Left colon (tissue), 2 donors: Measurements from ENCODE around the gene MCF2L2. TPM values are rescaled to one million over a fixed set of nuclear protein-coding genes. Genes with fewer than 3 reads are reported as not detected.
"Not testable (repeated sequence)": the region's sequence is repeated elsewhere in the genome, so short reads cannot be mapped to it uniquely, and the experiment has no call there.

Experiments used
- ATAC-seq: fragments of 200-7000 bp; cut with Tn5 transposase; one replicate; pipeline ENCODE4 v1.9.1; 2020; ENCODE audit warnings: mild to moderate bottlenecking, moderate library complexity
- DNase-seq, 2 donors: peaks; one replicate each; pipeline ENCODE4 v3.0.0-alpha.2; 2020
- intact Hi-C, 2 donors: fragments of 100-400 bp; cut with DNase I in 1 of 2; cut with micrococcal nuclease in 1 of 2; formaldehyde crosslinking; loops; one replicate each; pipeline versions ENCODE4 v1.11.2 to v1.14.0; 2022; cut with DNase I, micrococcal nuclease
- total RNA-seq, 2 donors: library from RNA; stranded (reverse); fragmentation: NEBNext Ultra II Directional; extraction: Animal tissue kit (Norgen Biotek cat#: 25700); gene quantifications; one replicate each; pipeline ENCODE4 v1.2.1, GENCODE V29; 2021
- donor health status: DM: no; HTN: no; CAD: no.
- donor health status: DM: yes; HTN: yes; CAD: no.

Gene MCF2L2
- total RNA-seq, 2 donors from 2014 or later: 0.75 to 1.1 TPM

GRCh38 chr3:183180784-183181295 lies 247.6 kb downstream of the MCF2L2 start:
- ATAC-seq: no peak
- intact Hi-C loops: no loop called here
- DNase-seq: no peak

GRCh38 chr3:183180110-183180783 lies 248.2 kb downstream of the MCF2L2 start:
- ATAC-seq (no peak), DNase-seq (no peak)
- intact Hi-C loops: no loop called here

GRCh38 chr3:183179550-183179908 lies 248.9 kb downstream of the MCF2L2 start:
- peak; percentile 33 for ATAC-seq
- intact Hi-C loops, DNase-seq: not testable (repeated sequence)

GRCh38 chr3:183178833-183179549 lies 249.4 kb downstream of the MCF2L2 start:
- DNase-seq: peak in 1 of 2 donors; percentile 44

GRCh38 chr3:183178512-183178832 lies 249.9 kb downstream of the MCF2L2 start:
- DNase-seq (no peak), ATAC-seq (no peak)
- intact Hi-C loops: no loop called here

More at GRCh38 chr3:183178833-183179549, 249.4 kb downstream of the MCF2L2 start:
- peak; percentile 63 for ATAC-seq
- intact Hi-C loops: no loop called here

- DNase-seq (no peak), ATAC-seq (no peak)
- intact Hi-C loops: no loop called here
These were observed 256.3 kb downstream of the MCF2L2 start for GRCh38 chr3:183172051-183172639.

GRCh38 chr3:183167975-183168374 lies 260.4 kb downstream of the MCF2L2 start:
- intact Hi-C loops, ATAC-seq, DNase-seq: not testable (repeated sequence)

- intact Hi-C loops: no loop called here
- no peak for ATAC-seq
- DNase-seq: no peak
These were observed 264.9 kb downstream of the MCF2L2 start for GRCh38 chr3:183163563-183163962.

- DNase-seq (peak in 1 of 2 donors; percentile 26), ATAC-seq (peak; percentile 21)
- intact Hi-C loops: no loop called here
These were observed 266.7 kb downstream of the MCF2L2 start for GRCh38 chr3:183161552-183162336.

- DNase-seq: no peak
- ATAC-seq: no peak
- intact Hi-C loops: no loop called here
These were observed 267.8 kb downstream of the MCF2L2 start for GRCh38 chr3:183160616-183161015.

- DNase-seq (no peak), ATAC-seq (no peak)
- intact Hi-C loops: no loop called here
These were observed 269.1 kb downstream of the MCF2L2 start for GRCh38 chr3:183159333-183159732.

- intact Hi-C loops: no loop called here
- ATAC-seq (no peak), DNase-seq (no peak)
These were observed 269.8 kb downstream of the MCF2L2 start for GRCh38 chr3:183158551-183159006.

GRCh38 chr3:183158113-183158512 lies 270.3 kb downstream of the MCF2L2 start:
- no peak for DNase-seq
- intact Hi-C loops: no loop called here
- no peak for ATAC-seq

- no peak for ATAC-seq
- no peak for DNase-seq
- intact Hi-C loops: no loop called here
These were observed 272.2 kb downstream of the MCF2L2 start for GRCh38 chr3:183156266-183156665.

GRCh38 chr3:183155499-183155898 lies 272.9 kb downstream of the MCF2L2 start:
- ATAC-seq (no peak), DNase-seq (no peak)
- intact Hi-C loops: no loop called here

GRCh38 chr3:183153210-183153950 lies 275.0 kb downstream of the MCF2L2 start:
- ATAC-seq (no peak), DNase-seq (no peak)
- intact Hi-C loops: no loop called here

GRCh38 chr3:183151821-183152351 lies 276.5 kb downstream of the MCF2L2 start:
- DNase-seq: no peak
- ATAC-seq: no peak
- intact Hi-C loops: no loop called here

GRCh38 chr3:183151086-183151485 lies 277.3 kb downstream of the MCF2L2 start:
- ATAC-seq: no peak
- intact Hi-C loops: no loop called here
- no peak for DNase-seq
